Activated naive CD4-positive, alpha-beta T cell treated with anti-CD3 and anti-CD28 coated beads, Interleukin-2, amount 50 U/mL, for 16 hours (primary cell): ENCODE results near the gene POC5.

Experiments
- DNase-seq: peaks from one replicate; pipeline ENCODE4 v3.0.0-alpha.2; 2020

The POC5 gene

GRCh38 chr5:75656311-75657003 is 60.8 kb downstream of the POC5 start:
- DNase-seq: no peak

DNA sequence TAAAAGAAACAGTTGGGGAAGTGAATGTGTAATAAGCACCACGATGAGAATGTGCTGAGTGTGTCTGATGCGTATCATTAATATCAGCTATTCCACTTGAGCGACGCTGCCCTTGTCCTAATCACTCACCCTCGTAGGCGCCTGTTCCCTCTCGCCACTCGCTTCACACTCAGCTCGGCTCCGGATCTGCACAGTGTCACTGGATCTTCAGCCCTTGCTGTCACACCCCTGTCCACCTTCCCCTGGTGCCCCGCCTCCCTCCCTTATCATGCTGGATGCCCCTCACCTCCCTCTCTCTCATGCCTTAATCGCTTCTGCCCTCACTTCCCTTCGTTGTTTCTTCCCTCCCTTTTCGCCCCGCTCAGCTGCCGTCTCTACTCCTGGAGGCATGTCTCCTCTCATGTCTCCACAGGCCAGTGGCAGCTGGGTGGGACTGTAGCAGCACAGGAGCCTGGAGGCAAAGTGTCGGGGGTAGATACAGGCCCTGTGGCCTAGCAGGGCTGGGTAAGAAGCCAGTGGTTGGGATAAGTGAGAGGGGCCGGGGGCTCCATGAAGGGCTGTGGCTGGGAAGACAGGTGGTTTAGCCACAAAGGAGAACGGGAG is 62.4 kb downstream of the POC5 start:
- DNase-seq: no peak

GRCh38 chr5:75653521-75653920 is 63.7 kb downstream of the POC5 start:
- DNase-seq: no peak

- DNase-seq: no peak
These were observed 65.5 kb downstream of the POC5 start for GRCh38 chr5:75651575-75652238.

DNA sequence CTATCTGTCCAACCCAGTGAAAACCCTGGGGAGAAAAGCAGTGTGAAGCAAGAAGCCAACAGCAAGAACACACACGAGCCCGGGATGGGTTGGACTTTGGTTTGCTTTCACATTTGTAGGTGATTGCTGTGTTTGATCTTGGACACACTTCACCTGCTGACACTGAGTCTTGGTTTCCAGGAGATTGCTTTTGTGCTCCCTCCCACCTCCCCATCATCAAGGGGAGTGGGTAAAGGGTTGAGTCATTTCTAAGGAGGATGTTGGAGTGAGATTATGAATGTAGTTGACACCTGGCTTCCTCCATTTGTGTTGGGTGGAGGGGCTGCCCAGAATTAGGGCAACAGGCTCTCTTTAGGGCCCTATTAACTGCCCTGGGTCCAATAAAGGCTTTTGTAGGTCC is 68.5 kb downstream of the POC5 start:
- DNase-seq: no peak

GRCh38 chr5:75640826-75641225 is 76.4 kb downstream of the POC5 start:
- no peak for DNase-seq

DNA sequence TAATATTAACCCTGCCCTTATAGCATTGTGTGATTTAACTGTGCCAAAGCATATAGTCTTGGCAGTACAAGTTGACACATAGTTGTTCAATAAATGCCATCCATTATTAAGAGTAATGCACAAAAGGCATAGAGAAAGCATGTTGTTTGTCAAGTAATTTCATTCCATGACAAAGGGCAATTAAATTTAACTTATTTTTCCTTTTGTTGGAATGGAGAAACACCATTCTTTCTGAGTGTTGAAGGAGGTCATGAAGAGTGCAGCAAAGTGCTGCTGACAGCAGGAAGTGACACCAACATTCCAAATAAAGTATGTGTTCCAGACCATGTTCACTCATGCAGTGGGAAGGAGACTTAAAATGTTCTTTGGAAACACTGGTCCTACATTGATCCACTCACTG is 76.8 kb downstream of the POC5 start:
- no peak for DNase-seq

DNA sequence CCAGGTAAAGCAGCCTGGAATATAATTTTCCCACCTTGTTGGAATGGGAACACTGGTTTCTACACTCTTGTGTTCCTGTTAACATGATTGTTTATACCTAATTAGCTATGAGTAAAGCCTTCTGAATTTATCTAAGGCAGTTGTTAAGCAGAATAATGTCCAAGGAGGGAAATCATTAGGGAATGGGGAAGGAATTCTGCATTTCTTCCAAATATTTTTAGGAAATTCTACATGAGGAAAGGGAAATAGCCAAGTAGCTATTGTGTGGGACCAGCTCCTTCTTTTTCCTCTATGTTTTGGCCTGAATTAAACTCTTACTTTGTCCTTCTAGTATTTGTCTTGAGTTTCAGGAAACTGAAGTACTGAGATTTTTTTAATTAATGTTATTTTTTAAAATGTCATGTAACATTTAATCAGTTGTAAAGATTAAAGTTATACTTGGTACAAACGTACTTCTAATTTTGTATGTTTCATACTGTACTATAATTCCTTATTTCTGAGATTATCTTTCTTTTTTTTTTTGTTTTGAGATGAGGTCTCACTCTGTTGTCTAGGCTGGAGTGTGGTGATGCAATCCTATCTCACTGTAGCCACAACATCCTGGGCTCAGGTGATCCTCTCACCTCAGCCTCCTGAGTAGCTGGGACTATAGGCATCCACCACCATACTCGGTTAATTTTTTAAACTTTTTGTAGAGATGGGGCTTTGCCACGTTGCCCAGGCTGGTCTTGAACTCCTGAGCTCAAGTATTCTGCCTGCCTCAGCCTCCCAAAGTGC is 77.5 kb downstream of the POC5 start:
- DNase-seq: no peak

GRCh38 chr5:75637949-75638348 is 79.3 kb downstream of the POC5 start:
- DNase-seq: no peak

- DNase-seq: no peak
These were observed 84.9 kb downstream of the POC5 start for GRCh38 chr5:75632321-75632720.

DNA sequence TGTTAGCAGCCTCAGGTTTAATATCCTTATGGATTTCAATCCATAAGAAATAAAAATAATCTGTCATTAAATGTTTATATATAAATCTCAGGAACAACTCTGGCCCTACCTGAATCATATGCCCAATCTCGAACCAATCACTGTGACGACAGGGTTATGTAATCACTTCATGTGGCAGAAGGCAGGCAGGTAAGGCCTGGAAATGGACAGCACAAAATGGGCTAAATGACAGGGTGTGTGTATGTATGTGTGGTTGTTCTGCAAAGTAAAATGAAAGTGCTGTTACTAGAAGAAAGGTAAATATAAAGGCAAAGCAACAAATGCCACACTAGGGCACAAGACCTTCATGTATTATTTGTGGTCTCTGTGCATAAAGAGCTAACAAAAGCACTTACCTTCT is 86.4 kb downstream of the POC5 start:
- no peak for DNase-seq

- DNase-seq: no peak
These were observed 89.4 kb downstream of the POC5 start for GRCh38 chr5:75627801-75628200.

- DNase-seq: no peak
These were observed 90.3 kb downstream of the POC5 start for GRCh38 chr5:75626959-75627358.
